Caco-2 (cell line): ENCODE results near the gene NUMBL. TPM values are rescaled to one million over a fixed set of nuclear protein-coding genes. Genes with fewer than 3 reads are reported as not detected.

ENCODE experiments used
- BruUV-seq: library from RNA; stranded (reverse); fragments of 400-500 nt; replicated peaks from 2 replicates; lab custom pipeline; 2021; lab: Mats Ljungman, UMichigan
- CTCF ChIA-PET: fragments of 300-600 bp; sonication (Branson Sonifier 250); formaldehyde crosslinking; loops from one replicate; lab custom pipeline; 2022; ENCODE audit warnings: antibody characterized with exemption; lab: Charles Lee
- POLR2A ChIA-PET: fragments of 300-600 bp; sonication (Branson Sonifier 250); formaldehyde crosslinking; loops from one replicate; lab custom pipeline; 2022; ENCODE audit warnings: antibody characterized with exemption; lab: Charles Lee
- DNase-seq, 2 experiments: peaks; one replicate each; pipeline versions ENCODE4 v3.0.0 to v3.0.0-alpha.2; 2020 to 2022
- H3K27me3 ChIP-seq: replicated peaks from 2 replicates; pipeline ENCODE4 v1.6.0; 2011; ENCODE audit warnings: low read length; ENCODE audit not compliant: control insufficient read depth, insufficient read depth
- H3K36me3 ChIP-seq: 2 replicates; pipeline ENCODE4 v1.5.1; 2011; ENCODE audit warnings: low read length; ENCODE audit not compliant: control insufficient read depth, insufficient read depth
- H3K4me1 ChIP-seq: fragments of 250-450 bp; sonication (Bioruptor Pico); 2 replicates; pipeline ENCODE4 v1.5.1; 2020; ENCODE audit warnings: mild to moderate bottlenecking
- H3K4me3 ChIP-seq: 2 replicates; pipeline ENCODE4 v1.5.1; 2011; ENCODE audit warnings: low read depth, mild to moderate bottlenecking, control low read depth, low read length
- H3K9me3 ChIP-seq: fragments of 250-450 bp; sonication (Bioruptor Pico); 2 replicates; pipeline ENCODE4 v1.5.1; 2020; ENCODE audit warnings: mild to moderate bottlenecking, moderate library complexity
- H3K27ac Mint-ChIP-seq: one replicate; pipeline ENCODE4 v1.8.0; 2022; ENCODE audit warnings: mixed read lengths; ENCODE audit not compliant: unreplicated experiment
- H3K27me3 Mint-ChIP-seq: one replicate; pipeline ENCODE4 v1.8.0; 2022; ENCODE audit warnings: mixed read lengths; ENCODE audit not compliant: insufficient read depth, unreplicated experiment
- H3K36me3 Mint-ChIP-seq: one replicate; pipeline ENCODE4 v1.8.0; 2022; ENCODE audit warnings: mild to moderate bottlenecking, mixed read lengths; ENCODE audit not compliant: insufficient read depth, unreplicated experiment
- H3K4me1 Mint-ChIP-seq: one replicate; pipeline ENCODE4 v1.8.0; 2022; ENCODE audit warnings: low read depth, mixed read lengths; ENCODE audit not compliant: unreplicated experiment
- H3K4me3 Mint-ChIP-seq: one replicate; pipeline ENCODE4 v1.8.0; 2022; ENCODE audit warnings: mild to moderate bottlenecking, moderate library complexity, mixed read lengths; ENCODE audit not compliant: unreplicated experiment
- H3K9me3 Mint-ChIP-seq: one replicate; pipeline ENCODE4 v1.8.0; 2022; ENCODE audit warnings: mixed read lengths; ENCODE audit not compliant: unreplicated experiment
- intact Hi-C: fragments of 100-400 bp; cut with micrococcal nuclease; formaldehyde crosslinking; loops from one replicate; pipeline ENCODE4 v1.10.0; 2022; ENCODE audit not compliant: unreplicated experiment
- total RNA-seq: library from RNA; stranded (reverse); gene quantifications from 2 replicates; pipeline ENCODE4 v1.2.3, GENCODE V29; 2022
- TF ChIP-seq, protein P1 (sequence below), 2 experiments: fragments of 200-600 bp in 1 of 2; IDR thresholded peaks; 1 replicate in 1 of 2; 2 replicates in 1 of 2; pipeline versions ENCODE4 v1.5.1 to v1.8.0; 2011 to 2022; ENCODE audit warnings: antibody characterized with exemption in 1 of 2, control low read depth in 1 of 2, inconsistent platforms in 1 of 2, low read depth in 1 of 2, low read length in 1 of 2, mild to moderate bottlenecking in 1 of 2, moderate library complexity in 1 of 2; ENCODE audit not compliant: insufficient read depth in 1 of 2, severe bottlenecking in 1 of 2, unreplicated experiment in 1 of 2

Gene NUMBL
- total RNA-seq, 1 experiment from 2014 or later = 22.0 TPM

DNA sequence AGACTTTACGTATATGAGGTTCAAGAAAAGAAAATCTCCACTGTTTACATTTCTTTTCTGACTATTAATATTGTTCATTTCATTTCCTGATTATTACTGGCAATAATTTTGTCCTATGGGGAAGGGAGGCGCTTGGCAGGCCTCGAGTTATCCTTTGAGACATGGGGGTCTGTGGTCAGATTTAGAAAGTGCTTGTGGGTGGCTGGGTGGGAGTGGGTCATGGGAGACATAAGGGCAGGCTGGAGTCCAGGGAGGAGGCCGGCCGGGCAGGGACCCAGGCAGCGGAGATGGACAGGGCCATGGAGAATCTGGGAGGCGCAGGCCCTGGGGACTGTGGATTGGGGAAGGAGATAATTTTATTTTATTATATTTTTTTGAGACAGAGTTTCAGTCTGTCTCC lies 49.2 kb downstream of the NUMBL start:
- Mint-ChIP-seq H3K36me3 (no peaks in the 10 kb centered on the region), H3K4me3 (no peak overlapping the region), H3K27me3 (no peaks in the 10 kb centered on the region), H3K4me1 (peaks cover 8% of the 10 kb centered on the region), H3K27ac (no peak overlapping the region), H3K9me3 (no peaks in the 10 kb centered on the region)
- H3K36me3 ChIP-seq = no peaks in the 10 kb centered on the region
- intact Hi-C loops = no loop called here
- no peak for DNase-seq
- CTCF ChIA-PET = no interaction called here
- no peak overlapping the region for H3K4me3 ChIP-seq
- no peaks in the 10 kb centered on the region for H3K9me3 ChIP-seq
- H3K4me1 ChIP-seq = 0 out of 2 replicates have a peak, but pooled peaks cover 3% of the 10 kb centered on the region
- TF ChIP-seq, protein P1, sequence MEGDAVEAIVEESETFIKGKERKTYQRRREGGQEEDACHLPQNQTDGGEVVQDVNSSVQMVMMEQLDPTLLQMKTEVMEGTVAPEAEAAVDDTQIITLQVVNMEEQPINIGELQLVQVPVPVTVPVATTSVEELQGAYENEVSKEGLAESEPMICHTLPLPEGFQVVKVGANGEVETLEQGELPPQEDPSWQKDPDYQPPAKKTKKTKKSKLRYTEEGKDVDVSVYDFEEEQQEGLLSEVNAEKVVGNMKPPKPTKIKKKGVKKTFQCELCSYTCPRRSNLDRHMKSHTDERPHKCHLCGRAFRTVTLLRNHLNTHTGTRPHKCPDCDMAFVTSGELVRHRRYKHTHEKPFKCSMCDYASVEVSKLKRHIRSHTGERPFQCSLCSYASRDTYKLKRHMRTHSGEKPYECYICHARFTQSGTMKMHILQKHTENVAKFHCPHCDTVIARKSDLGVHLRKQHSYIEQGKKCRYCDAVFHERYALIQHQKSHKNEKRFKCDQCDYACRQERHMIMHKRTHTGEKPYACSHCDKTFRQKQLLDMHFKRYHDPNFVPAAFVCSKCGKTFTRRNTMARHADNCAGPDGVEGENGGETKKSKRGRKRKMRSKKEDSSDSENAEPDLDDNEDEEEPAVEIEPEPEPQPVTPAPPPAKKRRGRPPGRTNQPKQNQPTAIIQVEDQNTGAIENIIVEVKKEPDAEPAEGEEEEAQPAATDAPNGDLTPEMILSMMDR (IDR thresholded peaks at IDR 0.05; ENCODE audit: insufficient read depth in 1 of 2, low read depth in 1 of 2, low read length in 1 of 2, severe bottlenecking in 1 of 2, unreplicated experiment in 1 of 2) = no peak
- POLR2A ChIA-PET = no interaction called here
- H3K27me3 ChIP-seq = no peaks in the 10 kb centered on the region
- BruUV-seq = no TSS peak

DNA sequence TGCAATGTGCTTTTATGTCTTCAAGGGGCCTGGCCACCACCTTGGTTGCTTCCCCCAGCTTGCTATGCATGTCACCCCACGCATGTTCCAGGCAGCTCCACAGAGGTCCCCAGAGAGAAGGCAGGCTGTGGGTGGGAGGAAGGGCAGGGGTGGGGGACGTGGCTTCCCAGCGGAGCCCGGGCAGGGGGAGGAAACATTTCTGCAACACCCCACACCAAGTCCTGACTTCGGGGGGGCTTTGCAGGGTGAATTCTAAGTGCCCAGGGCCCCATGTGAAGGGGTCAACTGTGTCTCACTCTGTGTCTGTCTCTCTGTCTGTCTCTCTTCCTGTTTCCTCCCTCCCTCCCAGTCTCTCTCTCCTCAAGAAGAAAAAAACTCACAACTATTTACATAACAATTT lies 49.7 kb downstream of the NUMBL start:
- H3K27me3 ChIP-seq = no peaks in the 10 kb centered on the region
- no peaks in the 10 kb centered on the region for H3K9me3 ChIP-seq
- POLR2A ChIA-PET = no interaction called here
- 0 out of 2 replicates have a peak, but pooled peaks cover 1% of the 10 kb centered on the region for H3K4me1 ChIP-seq
- Mint-ChIP-seq H3K4me1 (peaks cover 3% of the 10 kb centered on the region), H3K27me3 (no peaks in the 10 kb centered on the region), H3K9me3 (no peaks in the 10 kb centered on the region), H3K27ac (no peak overlapping the region), H3K36me3 (no peaks in the 10 kb centered on the region), H3K4me3 (no peak overlapping the region)
- DNase-seq = no peak
- H3K36me3 ChIP-seq = no peaks in the 10 kb centered on the region
- intact Hi-C loops = no loop called here
- TF ChIP-seq, protein P1 (IDR thresholded peaks at IDR 0.05; ENCODE audit: insufficient read depth in 1 of 2, low read depth in 1 of 2, low read length in 1 of 2, severe bottlenecking in 1 of 2, unreplicated experiment in 1 of 2) = no peak
- no peak overlapping the region for H3K4me3 ChIP-seq
- BruUV-seq = no TSS peak
- CTCF ChIA-PET = no interaction called here

DNA sequence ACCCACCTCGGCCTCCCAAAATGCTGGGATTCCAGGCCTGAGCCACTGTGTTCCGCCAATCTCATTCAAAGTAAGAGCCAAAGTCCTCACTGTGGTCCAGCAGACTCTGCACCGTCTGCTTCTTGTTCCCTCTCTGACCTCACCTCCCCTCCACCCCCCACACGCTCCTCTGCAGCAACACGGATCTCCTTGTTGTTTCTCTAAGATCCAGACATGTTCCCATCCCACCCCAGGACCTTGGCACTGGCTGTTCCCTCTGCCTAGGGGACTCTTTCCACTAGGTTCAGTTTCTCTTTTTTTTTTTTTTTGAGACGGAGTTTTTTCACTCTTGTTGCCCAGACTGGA lies 50.8 kb downstream of the NUMBL start:
- POLR2A ChIA-PET = no interaction called here
- no peaks in the 10 kb centered on the region for H3K36me3 ChIP-seq
- BruUV-seq = no TSS peak
- intact Hi-C loops = no loop called here
- CTCF ChIA-PET = interaction anchor here (0.7 kb wide), 1 partner anchor 25 kb away, joined by 3 read pairs; no protein-coding TSS in a partner anchor
- Mint-ChIP-seq H3K36me3 (no peaks in the 10 kb centered on the region), H3K4me3 (no peak overlapping the region), H3K27ac (no peak overlapping the region), H3K9me3 (no peaks in the 10 kb centered on the region), H3K4me1 (no peaks in the 10 kb centered on the region), H3K27me3 (peaks cover 2% of the 10 kb centered on the region)
- H3K27me3 ChIP-seq = peaks cover 2% of the 10 kb centered on the region; the same call in 1 of the 2 replicates
- no peak overlapping the region for H3K4me3 ChIP-seq
- TF ChIP-seq, protein P1 (IDR thresholded peaks at IDR 0.05; ENCODE audit: insufficient read depth in 1 of 2, low read depth in 1 of 2, low read length in 1 of 2, severe bottlenecking in 1 of 2, unreplicated experiment in 1 of 2) = no peak
- no peak for DNase-seq
- H3K9me3 ChIP-seq = no peaks in the 10 kb centered on the region
- H3K4me1 ChIP-seq = no peaks in the 10 kb centered on the region
